Cardiac muscle cell (in vitro differentiated cells and primary cell): ENCODE results near the gene SLC12A5. TPM values are rescaled to one million over a fixed set of nuclear protein-coding genes. Genes with fewer than 3 reads are reported as not detected.

Source experiments
- DNase-seq, 2 donors: peaks; one replicate each; pipeline versions ENCODE4 v3.0.0 to v3.0.0-alpha.2; 2010 to 2017; ENCODE audit warnings: low read depth in 1 of 2, low spot score in 1 of 2
- H3K27ac ChIP-seq: fragments of 200-600 bp; sonication (generic); 2 replicates; pipeline ENCODE4 v1.5.1; 2016
- H3K27me3 ChIP-seq: fragments of 200-600 bp; sonication (generic); 2 replicates; pipeline ENCODE4 v1.6.0; 2016; ENCODE audit warnings: control low read depth
- H3K36me3 ChIP-seq: fragments of 200-600 bp; sonication (generic); 2 replicates; pipeline ENCODE4 v1.5.1; 2016; ENCODE audit warnings: control low read depth
- H3K4me1 ChIP-seq: fragments of 200-600 bp; sonication (generic); 2 replicates; pipeline ENCODE4 v1.8.1; 2017; ENCODE audit warnings: low read depth, mild to moderate bottlenecking, mixed run types
- H3K4me3 ChIP-seq: fragments of 200-600 bp; sonication (generic); 2 replicates; pipeline ENCODE4 v1.5.1; 2016; ENCODE audit warnings: mild to moderate bottlenecking
- H3K9me3 ChIP-seq: fragments of 200-600 bp; sonication (generic); 2 replicates; pipeline ENCODE4 v1.5.1; 2017; ENCODE audit warnings: low read depth, mild to moderate bottlenecking, control low read depth
- CTCF ChIP-seq: IDR thresholded peaks from 2 replicates; pipeline ENCODE4 v1.5.1; 2012; ENCODE audit warnings: low read depth, mild to moderate bottlenecking, low read length
- polyA plus RNA-seq: library from polyadenylated mRNA; unstranded; fragments of >200 nt; fragmentation: Nextera tagmentation; extraction: Ambion mirVana; gene quantifications from 2 replicates; pipeline ENCODE4 v1.2.1, GENCODE V29; 2016
- total RNA-seq: library from RNA; depleted of rRNA; stranded (reverse); fragments of >200 nt; gene quantifications from 2 replicates; pipeline ENCODE4 v1.2.3, GENCODE V29; 2016

SLC12A5 gene
- total and polyA plus RNA-seq, 2 experiments from 2014 or later, result 8.3 to 27.9 TPM

GRCh38 chr20:46002008-46002407 is 27.0 kb upstream of the SLC12A5 start:
- no peaks in the 10 kb centered on the region for H3K27me3 ChIP-seq
- H3K36me3 ChIP-seq, result no peaks in the 10 kb centered on the region
- H3K27ac ChIP-seq, result no peak overlapping the region
- no peaks in the 10 kb centered on the region for H3K9me3 ChIP-seq
- TF ChIP-seq CTCF, result no peak
- H3K4me1 ChIP-seq, result peaks cover 8% of the 10 kb centered on the region
- no peak overlapping the region for H3K4me3 ChIP-seq
- DNase-seq, result no peak

- no peak for TF ChIP-seq CTCF
- H3K4me1 ChIP-seq, result peaks cover 8% of the 10 kb centered on the region
- H3K27ac ChIP-seq, result no peak overlapping the region
Measured at GRCh38 chr20:46004187-46004586, 24.8 kb upstream of the SLC12A5 start.

GRCh38 chr20:46004889-46005473 is 24.0 kb upstream of the SLC12A5 start:
- no peaks in the 10 kb centered on the region for H3K9me3 ChIP-seq
- no peak for TF ChIP-seq CTCF
- peak in 1 of 2 donors; percentile 13 for DNase-seq
- H3K27ac ChIP-seq, result no peak overlapping the region
- H3K27me3 ChIP-seq, result no peaks in the 10 kb centered on the region
- H3K36me3 ChIP-seq, result no peaks in the 10 kb centered on the region
- peaks cover 8% of the 10 kb centered on the region for H3K4me1 ChIP-seq
- H3K4me3 ChIP-seq, result no peak overlapping the region

More at GRCh38 chr20:46004187-46004586, 24.8 kb upstream of the SLC12A5 start:
- Histone ChIP-seq H3K36me3 (no peaks in the 10 kb centered on the region), H3K27me3 (no peaks in the 10 kb centered on the region), H3K9me3 (no peaks in the 10 kb centered on the region), H3K4me3 (no peak overlapping the region)
- DNase-seq, result no peak

GRCh38 chr20:46006022-46006705 is 22.9 kb upstream of the SLC12A5 start:
- H3K4me1 ChIP-seq, result no peaks in the 10 kb centered on the region
- no peak for DNase-seq
- TF ChIP-seq CTCF, result no peak
- no peak overlapping the region for H3K27ac ChIP-seq
- no peak overlapping the region for H3K4me3 ChIP-seq
- H3K9me3 ChIP-seq, result no peaks in the 10 kb centered on the region
- no peaks in the 10 kb centered on the region for H3K36me3 ChIP-seq
- no peaks in the 10 kb centered on the region for H3K27me3 ChIP-seq

- DNase-seq, result no peak
- Histone ChIP-seq H3K27ac (no peak overlapping the region), H3K36me3 (no peaks in the 10 kb centered on the region), H3K4me1 (no peaks in the 10 kb centered on the region), H3K9me3 (no peaks in the 10 kb centered on the region), H3K4me3 (no peak overlapping the region), H3K27me3 (no peaks in the 10 kb centered on the region)
- TF ChIP-seq CTCF, result no peak
Measured at GRCh38 chr20:46006964-46007363, 22.1 kb upstream of the SLC12A5 start.
